ENCODE measurements around the gene RETSAT.
"Not testable (repeated sequence)": the region's sequence is repeated elsewhere in the genome, so short reads cannot be mapped to it uniquely, and the experiment has no call there.

RETSAT gene

GRCh38 chr2:85368921-85369320 lies 14.6 kb upstream of the RETSAT start:
- H3K4me3 ChIP-seq (ENCODE audit: control insufficient read depth, low read depth, low read length): no peak overlapping the region
- TF ChIP-seq, protein P1, sequence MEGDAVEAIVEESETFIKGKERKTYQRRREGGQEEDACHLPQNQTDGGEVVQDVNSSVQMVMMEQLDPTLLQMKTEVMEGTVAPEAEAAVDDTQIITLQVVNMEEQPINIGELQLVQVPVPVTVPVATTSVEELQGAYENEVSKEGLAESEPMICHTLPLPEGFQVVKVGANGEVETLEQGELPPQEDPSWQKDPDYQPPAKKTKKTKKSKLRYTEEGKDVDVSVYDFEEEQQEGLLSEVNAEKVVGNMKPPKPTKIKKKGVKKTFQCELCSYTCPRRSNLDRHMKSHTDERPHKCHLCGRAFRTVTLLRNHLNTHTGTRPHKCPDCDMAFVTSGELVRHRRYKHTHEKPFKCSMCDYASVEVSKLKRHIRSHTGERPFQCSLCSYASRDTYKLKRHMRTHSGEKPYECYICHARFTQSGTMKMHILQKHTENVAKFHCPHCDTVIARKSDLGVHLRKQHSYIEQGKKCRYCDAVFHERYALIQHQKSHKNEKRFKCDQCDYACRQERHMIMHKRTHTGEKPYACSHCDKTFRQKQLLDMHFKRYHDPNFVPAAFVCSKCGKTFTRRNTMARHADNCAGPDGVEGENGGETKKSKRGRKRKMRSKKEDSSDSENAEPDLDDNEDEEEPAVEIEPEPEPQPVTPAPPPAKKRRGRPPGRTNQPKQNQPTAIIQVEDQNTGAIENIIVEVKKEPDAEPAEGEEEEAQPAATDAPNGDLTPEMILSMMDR (conservative IDR thresholded peaks at IDR 0.05; ENCODE audit: control insufficient read depth, insufficient read depth, low read depth, low read length): no peak
- DNase-seq (ENCODE audit: low read depth): peak; percentile 31

DNA sequence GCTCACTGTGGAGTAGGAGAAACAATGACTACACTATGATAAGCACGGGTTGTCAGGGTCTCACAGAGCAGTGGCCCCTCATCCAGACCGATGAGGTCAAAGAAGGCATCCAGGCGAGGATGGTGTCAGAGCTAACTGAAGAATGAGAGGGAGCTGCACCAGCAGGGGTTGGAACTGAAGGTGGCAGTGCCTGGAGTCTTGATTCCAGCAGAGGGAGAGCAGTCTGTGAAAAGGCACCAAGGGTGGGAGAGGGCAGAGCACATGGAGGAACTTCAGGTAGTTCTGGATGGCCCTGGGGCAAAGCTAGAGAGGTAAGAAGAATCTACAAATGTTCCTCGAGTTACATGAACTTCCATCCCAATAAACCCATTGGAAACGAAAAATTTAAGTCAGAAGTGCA lies 12.9 kb upstream of the RETSAT start:
- no peak for DNase-seq (ENCODE audit: low read depth)
- TF ChIP-seq, protein P1 (conservative IDR thresholded peaks at IDR 0.05; ENCODE audit: control insufficient read depth, insufficient read depth, low read depth, low read length): no peak
- H3K4me3 ChIP-seq (ENCODE audit: control insufficient read depth, low read depth, low read length): no peak overlapping the region

DNA sequence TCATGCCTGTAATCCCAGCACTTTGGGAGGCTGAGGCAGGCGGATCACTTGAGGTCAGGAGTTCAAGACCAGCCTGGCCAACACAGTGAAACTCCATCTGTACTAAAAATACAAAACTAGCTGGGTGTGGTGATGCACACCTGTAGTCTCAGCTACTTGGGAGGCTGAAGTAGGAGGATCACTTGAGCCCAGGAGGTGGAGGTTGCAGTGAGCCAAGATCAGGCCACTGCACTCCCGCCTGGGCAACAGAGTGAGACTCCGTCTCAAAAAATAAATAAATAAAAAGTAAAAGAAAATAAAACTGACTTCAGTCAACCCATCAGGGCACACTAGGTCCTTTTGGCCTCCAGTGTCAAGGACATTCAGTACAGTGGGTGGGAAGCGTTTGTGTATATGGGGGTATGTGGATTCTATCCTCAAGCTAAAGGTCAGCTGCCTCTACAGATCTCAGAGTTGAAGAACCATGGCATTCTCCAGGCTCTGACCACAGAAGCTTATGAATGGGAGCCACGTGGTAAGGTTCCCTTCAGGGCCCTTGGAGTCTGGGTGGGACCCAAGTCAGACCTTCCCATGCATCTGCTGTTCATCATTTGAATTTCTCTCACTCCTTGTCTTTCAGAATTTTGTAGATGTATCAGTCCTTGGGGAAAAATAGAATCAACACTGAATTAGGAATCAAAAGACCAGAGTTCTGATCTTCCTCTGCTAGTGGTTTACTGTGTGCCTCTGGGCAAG lies 8.5 kb upstream of the RETSAT start:
- not testable (repeated sequence) for DNase-seq (ENCODE audit: low read depth); H3K4me3 ChIP-seq (ENCODE audit: control insufficient read depth, low read depth, low read length)

GRCh38 chr2:85357736-85358135 lies 3.4 kb upstream of the RETSAT start:
- H3K4me3 ChIP-seq (ENCODE audit: control insufficient read depth, low read depth, low read length): no peak overlapping the region
- DNase-seq (ENCODE audit: low read depth): no peak
- TF ChIP-seq, protein P1 (conservative IDR thresholded peaks at IDR 0.05; ENCODE audit: control insufficient read depth, insufficient read depth, low read depth, low read length): no peak

DNA sequence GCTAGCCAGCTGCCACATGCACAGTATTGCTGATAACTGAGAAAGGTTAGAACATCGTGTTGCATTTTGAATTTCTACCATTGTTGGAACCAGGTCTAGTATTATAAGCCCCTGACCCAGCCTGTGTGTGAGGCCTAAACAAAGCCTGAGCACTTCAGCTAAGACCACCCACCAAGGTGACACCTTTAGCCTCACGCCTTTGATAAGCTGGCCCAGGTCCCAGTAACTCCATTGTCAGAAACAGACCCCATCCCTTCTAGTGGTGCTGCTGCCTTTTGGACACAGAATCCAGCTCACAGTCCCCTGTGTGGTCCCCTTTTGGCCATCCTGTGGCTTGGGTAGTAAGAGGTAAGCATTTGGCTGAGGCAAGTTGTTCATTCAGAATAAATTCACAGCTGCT lies 1.9 kb upstream of the RETSAT start:
- no peak for DNase-seq (ENCODE audit: low read depth)
- TF ChIP-seq, protein P1 (conservative IDR thresholded peaks at IDR 0.05; ENCODE audit: control insufficient read depth, insufficient read depth, low read depth, low read length): no peak
- no peak overlapping the region for H3K4me3 ChIP-seq (ENCODE audit: control insufficient read depth, low read depth, low read length)

- peak; percentile 30 for DNase-seq (ENCODE audit: low read depth)
- TF ChIP-seq, protein P1 (conservative IDR thresholded peaks at IDR 0.05; ENCODE audit: control insufficient read depth, insufficient read depth, low read depth, low read length): no peak
- peak overlapping the region; percentile 99 for H3K4me3 ChIP-seq (ENCODE audit: control insufficient read depth, low read depth, low read length)
These were observed 1.2 kb upstream of the RETSAT start for GRCh38 chr2:85355521-85355920.

GRCh38 chr2:85355073-85355410 lies 714 bp upstream of the RETSAT start:
- TF ChIP-seq, protein P1 (conservative IDR thresholded peaks at IDR 0.05; ENCODE audit: control insufficient read depth, insufficient read depth, low read depth, low read length): no peak
- DNase-seq (ENCODE audit: low read depth): no peak
- H3K4me3 ChIP-seq (ENCODE audit: control insufficient read depth, low read depth, low read length): peak overlapping the region; percentile 99
